NOMO-1 (cell line): ENCODE data around the gene IRAK3.
A peak's percentile ranks its signal among the peaks of the same experiment; 100 is the strongest.

ENCODE experiments used
- DNase-seq, 2 experiments: peaks; one replicate each; lab custom pipeline; 2025; ENCODE audit not compliant: unreplicated experiment in 2 of 2; lab: John Stamatoyannopoulos, UW

The IRAK3 gene

GRCh38 chr12:66247741-66248140 is 58.7 kb downstream of the IRAK3 start:
- peak; percentile 10 to 13 for DNase-seq

GRCh38 chr12:66251049-66251448 is 62.0 kb downstream of the IRAK3 start:
- no peak for DNase-seq

- DNase-seq, result no peak
Observed at GRCh38 chr12:66252771-66253170, 63.8 kb downstream of the IRAK3 start.

GRCh38 chr12:66255737-66256136 is 66.7 kb downstream of the IRAK3 start:
- DNase-seq, result no peak

GRCh38 chr12:66258011-66258410 is 69.0 kb downstream of the IRAK3 start:
- DNase-seq, result no peak

- DNase-seq, result no peak
Observed at GRCh38 chr12:66262737-66263136, 73.7 kb downstream of the IRAK3 start.

GRCh38 chr12:66268562-66268961 is 79.5 kb downstream of the IRAK3 start:
- DNase-seq, result peak; percentile 80 to 97

- DNase-seq, result peak; percentile 41 to 69
Observed at GRCh38 chr12:66269142-66269541, 80.1 kb downstream of the IRAK3 start.

- DNase-seq, result peak; percentile 41 to 76
Observed at GRCh38 chr12:66269757-66270383, 80.9 kb downstream of the IRAK3 start.

GRCh38 chr12:66270613-66271012 is 81.6 kb downstream of the IRAK3 start:
- DNase-seq, result no peak

- DNase-seq, result no peak
Observed at GRCh38 chr12:66272650-66273049, 83.6 kb downstream of the IRAK3 start.

GRCh38 chr12:66273147-66273546 is 84.1 kb downstream of the IRAK3 start:
- no peak for DNase-seq

- peak in 1 of 2 experiments; percentile 14 for DNase-seq
Observed at GRCh38 chr12:66275040-66275439, 86.0 kb downstream of the IRAK3 start.

GRCh38 chr12:66279123-66279712 is 90.2 kb downstream of the IRAK3 start:
- peak in 1 of 2 experiments; percentile 25 for DNase-seq

- peak; percentile 34 to 45 for DNase-seq
Observed at GRCh38 chr12:66280561-66280960, 91.5 kb downstream of the IRAK3 start.

- DNase-seq, result no peak
Observed at GRCh38 chr12:66282244-66282643, 93.2 kb downstream of the IRAK3 start.

GRCh38 chr12:66287275-66287674 is 98.3 kb downstream of the IRAK3 start:
- no peak for DNase-seq

- no peak for DNase-seq
Observed at GRCh38 chr12:66288121-66288520, 99.1 kb downstream of the IRAK3 start.

GRCh38 chr12:66289485-66289884 is 100.5 kb downstream of the IRAK3 start:
- no peak for DNase-seq

- DNase-seq, result no peak
Observed at GRCh38 chr12:66290716-66291200, 101.7 kb downstream of the IRAK3 start.

- no peak for DNase-seq
Observed at GRCh38 chr12:66296176-66296683, 107.2 kb downstream of the IRAK3 start.

GRCh38 chr12:66297080-66297479 is 108.1 kb downstream of the IRAK3 start:
- DNase-seq, result no peak
